Mesodermal cell (in vitro differentiated cells): ENCODE measurements around the gene PLCB4.

Experiments used
- H3K27ac ChIP-seq: 2 replicates; pipeline ENCODE4 v1.7.0; 2013; ENCODE audit warnings: mild to moderate bottlenecking, low read depth, low read length, moderate library complexity; ENCODE audit not compliant: severe bottlenecking
- H3K36me3 ChIP-seq: 2 replicates; pipeline ENCODE4 v1.7.1; 2013; ENCODE audit warnings: mild to moderate bottlenecking, low read length, moderate library complexity; ENCODE audit not compliant: control insufficient read depth, insufficient read depth
- H3K4me1 ChIP-seq: one replicate; pipeline ENCODE4 v1.7.1; 2013; ENCODE audit warnings: mild to moderate bottlenecking, low read length; ENCODE audit not compliant: insufficient read depth, control insufficient read depth, poor library complexity, severe bottlenecking
- H3K4me3 ChIP-seq: 2 replicates; pipeline ENCODE4 v1.7.0; 2013; ENCODE audit warnings: low read length, control low read depth, mild to moderate bottlenecking; ENCODE audit not compliant: insufficient read depth, poor library complexity, severe bottlenecking; ENCODE audit errors: extremely low read depth
- H3K9me3 ChIP-seq: 2 replicates; pipeline ENCODE4 v1.7.1; 2013; ENCODE audit warnings: mild to moderate bottlenecking, low read length, moderate library complexity; ENCODE audit not compliant: control insufficient read depth
- whole genome bisulfite sequencing, 2 experiments: methylation state at CpG; one replicate each; pipeline ENCODE4 v1.1.5; 2013; ENCODE audit warnings: missing lambda C conversion rate in 2 of 2; ENCODE audit not compliant: insufficient coverage in 2 of 2; 5-methylcytosine and 5-hydroxymethylcytosine counted together

PLCB4 gene

DNA sequence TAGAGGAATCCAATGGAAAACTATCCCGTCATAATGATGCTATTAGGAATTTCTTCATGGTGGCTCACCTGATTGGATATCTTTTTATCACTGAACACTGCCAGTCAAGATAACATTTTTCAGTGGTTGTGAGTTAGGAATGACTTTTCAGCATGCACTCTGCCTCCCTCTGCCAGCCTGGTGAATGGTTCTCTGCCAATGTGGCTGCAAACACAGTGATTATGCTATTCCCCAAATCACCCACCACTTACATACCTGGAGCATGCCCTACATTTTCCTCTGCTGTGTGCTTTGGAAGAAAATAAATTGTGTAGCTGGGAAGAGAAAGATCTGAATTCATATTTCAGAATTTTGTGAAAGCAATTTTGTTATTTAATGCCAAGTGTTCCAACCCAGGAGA is 342.9 kb downstream of the PLCB4 start:
- no CpG with 5 or more reads among the region's 1 CpG for WGBS, 2 experiments
- Histone ChIP-seq H3K4me3 (no peak overlapping the region), H3K36me3 (peaks cover 26% of the 10 kb centered on the region), H3K9me3 (no peaks in the 10 kb centered on the region), H3K27ac (no peak overlapping the region), H3K4me1 (peaks cover 17% of the 10 kb centered on the region)

DNA sequence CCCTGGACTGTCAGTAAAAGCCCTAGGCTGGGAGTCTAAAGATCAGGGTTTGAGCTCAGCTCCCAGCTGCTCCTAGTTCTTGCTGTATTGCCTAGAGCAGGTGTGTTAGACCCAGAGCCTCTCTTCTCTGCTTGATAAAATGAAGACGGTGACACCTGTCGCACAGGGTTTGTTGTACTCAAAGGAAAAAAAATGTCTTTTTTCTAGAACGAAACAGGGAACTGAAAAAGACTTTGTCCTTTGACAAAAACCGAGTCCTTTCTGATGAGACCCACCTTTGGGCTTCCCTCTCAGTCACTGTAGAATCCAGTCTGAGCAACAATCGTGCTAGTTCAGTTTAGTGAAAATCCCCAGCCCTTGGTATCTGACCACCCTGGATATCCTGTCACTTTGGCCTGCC is 343.4 kb downstream of the PLCB4 start:
- Histone ChIP-seq H3K36me3 (peaks cover 26% of the 10 kb centered on the region), H3K27ac (no peak overlapping the region), H3K4me3 (no peak overlapping the region), H3K4me1 (peaks cover 17% of the 10 kb centered on the region), H3K9me3 (no peaks in the 10 kb centered on the region)
- 95 to 96% methylated on average over 5 of the region's 5 CpGs for WGBS, 2 experiments

DNA sequence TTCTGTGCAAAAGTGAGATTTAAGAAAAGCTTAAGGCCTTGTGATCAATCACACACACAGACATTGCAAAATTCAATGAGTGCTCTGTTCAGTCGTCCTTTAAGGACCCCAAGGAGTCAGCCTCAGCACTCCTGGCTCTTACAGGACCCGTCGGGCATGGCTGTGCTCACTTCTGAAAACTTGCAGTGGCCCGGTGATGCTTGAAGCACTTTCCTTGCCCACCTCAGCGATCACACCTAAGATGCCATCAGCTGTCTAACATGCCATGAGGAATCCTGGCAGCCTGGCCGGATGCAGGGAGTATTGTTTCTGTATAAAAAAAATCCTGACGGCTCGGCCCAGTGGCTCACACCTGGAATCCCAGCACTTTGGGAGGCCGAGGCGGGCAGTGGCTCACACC is 344.1 kb downstream of the PLCB4 start:
- Histone ChIP-seq H3K9me3 (no peaks in the 10 kb centered on the region), H3K36me3 (peaks cover 26% of the 10 kb centered on the region), H3K4me3 (no peak overlapping the region), H3K4me1 (peaks cover 17% of the 10 kb centered on the region), H3K27ac (no peak overlapping the region)
- WGBS, 2 experiments, result 82 to 92% methylated on average over 8 of the region's 10 CpGs

DNA sequence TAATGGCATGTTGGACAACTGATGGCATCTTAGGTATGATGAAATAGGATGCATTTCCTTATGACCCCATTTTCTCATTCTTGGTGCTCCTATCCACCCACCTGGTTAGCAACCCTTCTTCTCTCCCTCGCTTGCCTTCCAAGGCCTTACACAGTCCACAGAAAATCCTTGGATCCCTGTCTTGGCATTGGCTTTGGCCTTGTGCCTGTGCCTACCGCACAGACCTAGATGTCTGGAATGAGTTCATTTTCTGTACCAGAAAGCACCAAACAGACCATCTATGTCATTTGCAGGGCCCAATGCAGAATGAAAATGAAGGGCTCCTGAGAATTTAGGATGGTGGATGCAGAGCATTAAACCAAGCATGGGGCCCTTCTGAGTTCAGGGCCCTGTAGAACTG is 346.5 kb downstream of the PLCB4 start:
- Histone ChIP-seq H3K4me1 (peaks cover under 1% of the 10 kb centered on the region), H3K4me3 (no peak overlapping the region)
- WGBS, 2 experiments, result 100% methylated on average over 1 of the region's 2 CpGs; no CpG with 5 or more reads in 1 of the 2 experiments

DNA sequence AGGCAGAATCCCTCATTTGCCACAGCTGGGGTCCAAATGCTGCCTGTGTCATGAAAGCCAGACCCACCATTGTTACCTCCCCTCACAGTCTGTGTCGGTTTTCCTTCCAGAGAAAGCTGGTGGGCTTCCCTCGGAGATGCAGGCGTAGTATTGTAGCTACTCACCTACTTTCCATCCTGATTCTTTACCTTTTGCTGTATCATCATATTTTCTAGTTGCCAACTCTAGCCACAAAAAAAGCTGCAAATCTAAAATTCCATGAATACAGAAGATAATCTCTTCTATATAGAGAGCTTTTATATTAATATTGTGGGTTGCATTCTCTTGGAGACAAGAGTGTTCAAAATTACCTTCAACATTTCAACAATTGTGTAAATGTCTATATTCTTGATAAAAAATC is 347.5 kb downstream of the PLCB4 start:
- Histone ChIP-seq H3K4me3 (no peak overlapping the region), H3K36me3 (peaks cover 24% of the 10 kb centered on the region), H3K4me1 (no peaks in the 10 kb centered on the region), H3K9me3 (no peaks in the 10 kb centered on the region), H3K27ac (no peak overlapping the region)
- WGBS, 2 experiments, result 93 to 95% methylated on average over 3 of the region's 3 CpGs

More for the DNA sequence above, 346.5 kb downstream of the PLCB4 start:
- H3K36me3 ChIP-seq, result peaks cover 28% of the 10 kb centered on the region
- no peaks in the 10 kb centered on the region for H3K9me3 ChIP-seq
- H3K27ac ChIP-seq, result no peak overlapping the region

DNA sequence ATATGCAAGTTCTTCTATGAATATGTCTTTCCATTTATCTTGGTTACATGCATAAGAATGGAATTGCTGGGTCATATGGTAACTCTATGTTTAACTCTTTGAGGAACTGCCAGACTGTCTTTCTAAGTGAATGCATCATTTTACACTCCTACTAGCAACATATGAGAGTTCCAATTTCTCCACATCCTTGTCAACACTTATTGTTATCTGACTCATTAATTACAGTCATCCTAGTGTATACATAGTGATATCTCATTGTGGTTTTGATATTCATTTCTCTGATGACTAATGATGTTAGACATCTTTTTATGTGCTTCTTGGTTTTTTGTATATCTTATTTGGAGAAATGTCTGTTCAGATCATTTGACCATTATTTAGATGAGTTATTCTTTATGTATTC is 348.8 kb downstream of the PLCB4 start:
- Histone ChIP-seq H3K4me1 (no peaks in the 10 kb centered on the region), H3K9me3 (no peaks in the 10 kb centered on the region), H3K27ac (no peak overlapping the region), H3K36me3 (peaks cover 23% of the 10 kb centered on the region), H3K4me3 (no peak overlapping the region)

DNA sequence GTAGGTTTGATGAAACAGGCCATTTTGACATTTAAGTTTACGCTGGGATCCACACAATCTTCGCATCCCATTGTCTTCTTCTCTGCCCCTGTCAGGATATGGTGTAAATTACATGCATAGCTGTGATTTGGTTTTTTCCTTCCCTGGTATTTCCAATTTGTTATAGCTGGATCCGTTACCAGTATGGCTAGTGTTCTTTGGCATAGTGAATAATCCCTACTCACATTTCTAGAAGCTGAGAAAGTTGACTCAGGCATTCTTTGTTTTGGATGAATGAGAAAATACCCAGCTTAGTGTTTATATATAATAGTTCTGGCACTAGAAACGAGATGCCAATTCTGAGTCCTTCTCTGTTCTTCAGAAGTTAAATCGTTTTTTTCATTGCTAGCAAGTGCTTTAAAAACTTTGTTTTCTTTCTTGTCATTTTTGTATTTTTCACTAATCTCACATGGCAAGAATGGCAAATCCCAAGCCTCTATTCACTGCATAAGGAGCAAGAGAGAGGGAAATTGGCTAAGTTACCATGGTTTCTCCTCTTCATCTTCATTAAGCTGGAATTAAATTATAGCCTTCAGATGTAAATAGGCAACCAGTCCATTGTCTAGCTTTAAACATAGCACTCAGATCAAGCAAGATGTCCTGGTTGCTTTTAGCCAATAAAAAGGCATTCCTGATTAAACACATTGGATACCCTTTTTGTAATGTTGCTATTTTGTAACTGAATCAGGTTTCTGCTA is 353.6 kb downstream of the PLCB4 start:
- no peak overlapping the region for H3K27ac ChIP-seq
- no peak overlapping the region for H3K4me3 ChIP-seq
- H3K9me3 ChIP-seq, result no peaks in the 10 kb centered on the region
- peaks cover 20% of the 10 kb centered on the region for H3K36me3 ChIP-seq
- WGBS, 2 experiments, result 83% methylated on average over 1 of the region's 5 CpGs; no CpG with 5 or more reads in 1 of the 2 experiments
- H3K4me1 ChIP-seq, result no peaks in the 10 kb centered on the region

DNA sequence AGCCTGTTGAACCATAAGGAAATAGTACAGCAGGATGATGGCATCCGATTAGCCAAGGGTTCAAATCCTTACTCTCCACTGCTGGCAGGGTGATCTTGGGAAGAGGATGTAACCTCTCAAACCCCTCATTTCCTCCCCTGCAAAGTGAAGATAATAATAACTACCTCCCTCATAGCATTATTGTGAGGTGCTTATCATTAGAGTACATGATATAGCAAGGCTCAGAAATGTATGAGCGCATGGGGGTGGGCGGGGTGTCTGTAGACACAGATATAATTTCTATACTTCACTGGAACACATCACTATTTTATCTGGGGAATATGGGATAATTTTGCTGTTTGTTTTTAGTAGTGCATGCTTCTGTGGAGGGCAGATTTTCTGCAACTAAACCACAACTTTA is 355.7 kb downstream of the PLCB4 start:
- Histone ChIP-seq H3K4me3 (no peak overlapping the region), H3K27ac (no peak overlapping the region), H3K36me3 (peaks cover 18% of the 10 kb centered on the region), H3K4me1 (no peaks in the 10 kb centered on the region), H3K9me3 (no peaks in the 10 kb centered on the region)
- no CpG with 5 or more reads among the region's 3 CpGs for WGBS, 2 experiments

DNA sequence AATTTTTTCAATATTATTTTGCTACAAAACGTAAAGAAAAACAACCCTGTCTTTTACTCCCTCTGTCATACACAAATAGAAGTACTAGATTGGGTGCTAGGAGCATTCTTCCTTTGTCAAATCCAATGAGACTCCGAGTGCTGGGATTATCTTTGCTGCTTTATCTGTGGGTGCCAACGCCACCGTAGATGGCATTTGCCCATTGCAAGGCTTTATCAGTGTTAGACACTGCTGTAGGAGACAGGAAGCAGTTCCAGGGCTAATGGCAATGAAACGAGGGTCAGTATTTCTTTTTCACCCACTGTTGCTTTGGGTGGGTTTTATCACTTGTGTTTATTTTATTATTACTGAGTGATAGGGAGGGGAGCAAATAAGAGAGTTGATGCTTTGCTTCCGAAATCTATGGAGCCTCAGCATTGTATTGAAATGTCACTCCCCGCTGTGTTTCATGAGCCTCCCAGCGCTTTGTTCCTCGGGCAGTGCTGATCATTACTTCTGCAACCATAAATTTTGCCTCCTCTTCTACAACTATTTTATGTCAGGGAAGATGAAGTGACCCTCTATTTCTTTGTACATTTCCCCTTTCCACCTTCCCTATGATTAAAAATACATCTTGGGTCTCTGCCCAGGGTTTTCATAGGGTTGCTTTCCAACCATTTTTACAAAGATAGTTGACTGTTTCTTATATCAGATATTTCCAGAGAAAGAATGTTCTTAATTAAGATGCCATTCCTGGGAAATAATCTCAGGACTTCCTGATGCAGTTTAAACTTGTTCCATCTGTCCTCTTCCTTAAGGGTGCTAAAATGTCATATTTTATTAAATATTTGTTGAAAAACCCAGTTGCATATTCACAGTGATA is 358.8 kb downstream of the PLCB4 start:
- Histone ChIP-seq H3K4me3 (no peak overlapping the region), H3K9me3 (no peaks in the 10 kb centered on the region), H3K4me1 (no peaks in the 10 kb centered on the region), H3K36me3 (peaks cover 9% of the 10 kb centered on the region), H3K27ac (no peak overlapping the region)
- WGBS, 2 experiments, result 86 to 95% methylated on average over 4 to 6 of the region's 9 CpGs

DNA sequence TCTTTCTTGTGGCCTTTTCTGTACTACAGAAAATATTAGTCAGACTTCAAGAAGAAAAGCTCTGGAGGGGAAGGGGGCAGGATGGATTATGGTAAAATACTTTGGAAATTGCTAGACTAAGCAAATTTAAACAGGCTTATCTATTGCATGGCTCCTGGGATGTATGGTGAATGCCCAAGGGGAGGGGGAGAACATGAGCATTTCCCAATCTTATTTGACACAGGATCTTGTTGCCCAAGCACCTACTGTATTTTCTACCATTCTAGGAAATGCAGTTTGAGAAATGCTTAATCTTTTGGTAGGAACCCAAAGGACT is 359.4 kb downstream of the PLCB4 start:
- H3K36me3 ChIP-seq, result peaks cover 9% of the 10 kb centered on the region

DNA sequence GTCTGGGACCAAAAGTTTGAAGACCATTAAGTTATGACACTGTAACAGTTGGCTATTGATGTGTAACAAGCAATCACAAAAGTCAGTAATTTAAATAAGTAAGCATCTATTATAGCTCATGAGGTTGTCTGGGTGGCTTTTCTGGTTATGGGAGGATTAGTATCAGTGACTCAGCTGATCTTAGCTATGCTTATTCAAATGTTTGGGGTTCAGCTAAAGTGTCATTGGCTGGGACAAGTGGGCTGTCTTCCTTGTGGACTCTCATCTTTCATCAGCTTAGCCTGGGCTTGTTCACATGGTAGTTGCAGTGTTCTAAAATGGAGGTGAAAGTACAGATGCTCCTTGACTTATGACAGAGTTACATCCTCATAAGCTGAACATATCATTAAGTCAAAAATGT is 370.9 kb downstream of the PLCB4 start:
- H3K36me3 ChIP-seq, result peaks cover 47% of the 10 kb centered on the region

More for the DNA sequence above, 359.4 kb downstream of the PLCB4 start:
- Histone ChIP-seq H3K4me3 (no peak overlapping the region), H3K27ac (no peak overlapping the region), H3K4me1 (no peaks in the 10 kb centered on the region), H3K9me3 (no peaks in the 10 kb centered on the region)

More for the DNA sequence above, 370.9 kb downstream of the PLCB4 start:
- Histone ChIP-seq H3K4me3 (no peak overlapping the region), H3K4me1 (no peaks in the 10 kb centered on the region), H3K9me3 (peaks cover 4% of the 10 kb centered on the region), H3K27ac (no peak overlapping the region)
